GM13977 (cell line): ENCODE data around the gene C2orf80.

ENCODE experiments used
- DNase-seq: peaks from one replicate; pipeline ENCODE4 v3.0.0; 2012; ENCODE audit warnings: low spot score
- CTCF ChIP-seq: IDR thresholded peaks from 2 replicates; pipeline ENCODE4 v1.5.1; 2012; ENCODE audit warnings: mild to moderate bottlenecking, control low read depth; ENCODE audit not compliant: insufficient read depth; ENCODE audit errors: extremely low read depth, missing control alignments
- in situ Hi-C: fragments of 300-500 bp; cut with MboI; formaldehyde crosslinking; loops from one replicate; pipeline ENCODE4 v1.12.0; 2022; ENCODE audit warnings: low sequenced_read_pairs, low pct_unique_long_range_greater_than_20kb, mixed read lengths, inconsistent platforms; ENCODE audit not compliant: unreplicated experiment

Gene C2orf80

GRCh38 chr2:208179028-208179609 is 10.7 kb downstream of the C2orf80 start:
- no peak for DNase-seq
- in situ Hi-C loops: no loop called here
- TF ChIP-seq CTCF: no peak

GRCh38 chr2:208175840-208176153 is 14.0 kb downstream of the C2orf80 start:
- in situ Hi-C loops: no loop called here
- no peak for DNase-seq
- TF ChIP-seq CTCF: no peak

GRCh38 chr2:208175069-208175839 is 14.6 kb downstream of the C2orf80 start:
- TF ChIP-seq CTCF: peak; percentile 81
- in situ Hi-C loops: no loop called here
- DNase-seq: peak; percentile 79

GRCh38 chr2:208174144-208174543 is 15.7 kb downstream of the C2orf80 start:
- DNase-seq: no peak
- no peak for TF ChIP-seq CTCF
- in situ Hi-C loops: no loop called here

GRCh38 chr2:208172125-208172524 is 17.7 kb downstream of the C2orf80 start:
- no peak for TF ChIP-seq CTCF
- no peak for DNase-seq
- in situ Hi-C loops: no loop called here

- no peak for DNase-seq
- in situ Hi-C loops: no loop called here
- no peak for TF ChIP-seq CTCF
These were observed 24.7 kb downstream of the C2orf80 start for GRCh38 chr2:208164951-208165755.
